ENCODE measurements around the gene CHP1.

DNA sequence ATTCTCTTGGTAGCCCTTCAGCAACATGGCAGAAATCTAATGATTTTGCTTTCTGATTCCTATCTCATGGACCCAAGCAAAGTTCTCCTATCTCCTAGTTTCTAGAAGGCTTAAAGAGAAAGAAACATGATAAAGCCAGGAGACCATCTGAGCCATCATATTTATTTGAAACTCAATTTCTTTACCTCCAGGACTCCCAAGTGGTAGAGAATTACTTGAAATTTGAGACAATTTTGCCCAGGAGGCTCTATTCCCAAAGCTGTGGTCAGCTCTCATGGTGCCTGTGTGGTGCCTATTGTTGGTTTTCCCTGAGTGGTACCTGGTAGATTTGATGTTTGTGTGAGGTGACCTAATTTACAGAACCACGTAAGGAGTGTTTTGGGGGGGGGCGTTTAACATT, 38.8 kb downstream of the CHP1 start:
- TF ChIP-seq EZH2phosphoT487 (IDR thresholded peaks at IDR 0.05; ENCODE audit: insufficient read depth, low read depth) (no peak), EZH2 (IDR thresholded peaks at IDR 0.05; ENCODE audit: insufficient read depth, poor library complexity, severe bottlenecking) (no peak)
